Activated B cell treated with CpG ODN at 0.5 μM for 24 hours (primary cell): ENCODE data around the gene TTC39B. TPM values are rescaled to one million over a fixed set of nuclear protein-coding genes. Genes with fewer than 3 reads are reported as not detected.

Experiments used
- ATAC-seq: fragments of 200-7000 bp; cut with Tn5 transposase; one replicate; pipeline ENCODE4 v1.10.0; 2021; ENCODE audit warnings: low read depth, mild to moderate bottlenecking, moderate library complexity
- CTCF ChIA-PET: fragments of 350-600 bp; sonication (Branson Sonifier 250); formaldehyde crosslinking; loops from one replicate; lab custom pipeline; 2021; ENCODE audit warnings: antibody characterized with exemption; lab: Charles Lee
- POLR2A ChIA-PET: fragments of 350-600 bp; sonication (Branson Sonifier 250); formaldehyde crosslinking; loops from one replicate; lab custom pipeline; 2021; ENCODE audit warnings: antibody characterized with exemption; lab: Charles Lee
- DNase-seq: peaks from one replicate; pipeline ENCODE4 v3.0.0; 2022
- H3K27ac Mint-ChIP-seq: one replicate; pipeline ENCODE4 v1.8.0; 2020; ENCODE audit warnings: mixed read lengths
- H3K27me3 Mint-ChIP-seq: one replicate; pipeline ENCODE4 v1.8.0; 2021; ENCODE audit warnings: mixed read lengths
- H3K36me3 Mint-ChIP-seq: one replicate; pipeline ENCODE4 v1.8.0; 2021; ENCODE audit warnings: low read depth, mixed read lengths
- H3K4me1 Mint-ChIP-seq: one replicate; pipeline ENCODE4 v1.8.0; 2021; ENCODE audit warnings: mixed read lengths
- H3K4me3 Mint-ChIP-seq: one replicate; pipeline ENCODE4 v1.8.0; 2020; ENCODE audit warnings: mild to moderate bottlenecking, mixed read lengths
- H3K9me3 Mint-ChIP-seq: one replicate; pipeline ENCODE4 v1.8.0; 2020; ENCODE audit warnings: mixed read lengths
- intact Hi-C: fragments of 100-400 bp; cut with micrococcal nuclease; formaldehyde crosslinking; loops from one replicate; pipeline ENCODE4 v1.15.1; 2024
- total RNA-seq: library from RNA; stranded (reverse); gene quantifications from 2 replicates; pipeline ENCODE4 v1.2.3, GENCODE V29; 2022
- TF ChIP-seq, protein P1 (sequence below): fragments of 200-600 bp; IDR thresholded peaks from one replicate; pipeline ENCODE4 v1.8.0; 2022; ENCODE audit warnings: antibody characterized with exemption, mild to moderate bottlenecking

Gene TTC39B
- total RNA-seq, 1 donor from 2014 or later: 6.6 TPM

DNA sequence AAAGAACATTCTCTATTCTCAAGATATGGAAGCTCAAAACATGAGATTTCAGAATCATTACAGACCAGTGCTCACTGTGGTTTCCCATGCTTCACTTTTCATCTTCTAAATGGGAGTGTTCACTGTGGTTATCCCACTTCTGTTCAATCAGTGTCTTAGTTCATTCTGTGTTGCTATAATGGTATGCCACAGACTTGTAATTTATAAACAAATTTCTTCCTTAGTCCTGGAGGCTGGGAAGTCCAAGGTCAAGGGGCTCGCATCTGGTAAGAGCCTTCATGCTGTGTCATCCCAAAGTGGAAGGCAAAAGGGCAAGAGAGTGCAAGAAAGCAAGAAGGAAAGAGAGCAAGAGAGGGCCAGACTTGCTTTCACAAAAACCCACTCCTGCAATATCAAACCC, 146.3 kb downstream of the TTC39B start:
- no peaks in the 10 kb centered on the region for H3K36me3 Mint-ChIP-seq
- peaks cover 5% of the 10 kb centered on the region for H3K27me3 Mint-ChIP-seq
- H3K4me3 Mint-ChIP-seq: no peak overlapping the region
- H3K27ac Mint-ChIP-seq: no peak overlapping the region
- TF ChIP-seq, protein P1, sequence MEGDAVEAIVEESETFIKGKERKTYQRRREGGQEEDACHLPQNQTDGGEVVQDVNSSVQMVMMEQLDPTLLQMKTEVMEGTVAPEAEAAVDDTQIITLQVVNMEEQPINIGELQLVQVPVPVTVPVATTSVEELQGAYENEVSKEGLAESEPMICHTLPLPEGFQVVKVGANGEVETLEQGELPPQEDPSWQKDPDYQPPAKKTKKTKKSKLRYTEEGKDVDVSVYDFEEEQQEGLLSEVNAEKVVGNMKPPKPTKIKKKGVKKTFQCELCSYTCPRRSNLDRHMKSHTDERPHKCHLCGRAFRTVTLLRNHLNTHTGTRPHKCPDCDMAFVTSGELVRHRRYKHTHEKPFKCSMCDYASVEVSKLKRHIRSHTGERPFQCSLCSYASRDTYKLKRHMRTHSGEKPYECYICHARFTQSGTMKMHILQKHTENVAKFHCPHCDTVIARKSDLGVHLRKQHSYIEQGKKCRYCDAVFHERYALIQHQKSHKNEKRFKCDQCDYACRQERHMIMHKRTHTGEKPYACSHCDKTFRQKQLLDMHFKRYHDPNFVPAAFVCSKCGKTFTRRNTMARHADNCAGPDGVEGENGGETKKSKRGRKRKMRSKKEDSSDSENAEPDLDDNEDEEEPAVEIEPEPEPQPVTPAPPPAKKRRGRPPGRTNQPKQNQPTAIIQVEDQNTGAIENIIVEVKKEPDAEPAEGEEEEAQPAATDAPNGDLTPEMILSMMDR: no peak
- intact Hi-C loops: no loop called here
- POLR2A ChIA-PET: no interaction called here
- H3K4me1 Mint-ChIP-seq: no peaks in the 10 kb centered on the region
- ATAC-seq: no peak
- no peak for DNase-seq
- CTCF ChIA-PET: no interaction called here
- no peaks in the 10 kb centered on the region for H3K9me3 Mint-ChIP-seq

DNA sequence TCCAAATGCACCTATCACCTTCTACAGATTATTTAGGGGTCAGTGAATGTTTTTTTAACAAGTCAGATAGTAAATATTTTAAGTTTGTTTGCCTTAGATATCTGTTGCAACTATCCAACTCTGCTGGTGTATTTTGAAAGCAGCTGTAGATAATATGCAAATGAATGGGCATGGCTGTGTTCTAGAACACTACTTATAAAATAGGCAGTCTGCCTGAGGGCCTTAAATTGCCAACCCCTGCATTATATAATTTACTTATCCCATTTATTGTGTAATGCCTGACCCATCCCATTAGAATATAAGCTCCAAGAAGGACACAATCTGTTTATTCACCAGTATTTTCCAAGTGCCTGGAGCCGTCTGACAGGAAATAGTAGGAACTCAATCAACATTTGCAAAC, 149.0 kb downstream of the TTC39B start:
- no peaks in the 10 kb centered on the region for H3K4me1 Mint-ChIP-seq
- no peaks in the 10 kb centered on the region for H3K9me3 Mint-ChIP-seq
- TF ChIP-seq, protein P1: no peak
- H3K36me3 Mint-ChIP-seq: no peaks in the 10 kb centered on the region
- peaks cover 17% of the 10 kb centered on the region for H3K27me3 Mint-ChIP-seq
- CTCF ChIA-PET: no interaction called here
- POLR2A ChIA-PET: no interaction called here
- H3K4me3 Mint-ChIP-seq: no peak overlapping the region
- DNase-seq: no peak
- no peak overlapping the region for H3K27ac Mint-ChIP-seq
- no peak for ATAC-seq
- intact Hi-C loops: no loop called here

DNA sequence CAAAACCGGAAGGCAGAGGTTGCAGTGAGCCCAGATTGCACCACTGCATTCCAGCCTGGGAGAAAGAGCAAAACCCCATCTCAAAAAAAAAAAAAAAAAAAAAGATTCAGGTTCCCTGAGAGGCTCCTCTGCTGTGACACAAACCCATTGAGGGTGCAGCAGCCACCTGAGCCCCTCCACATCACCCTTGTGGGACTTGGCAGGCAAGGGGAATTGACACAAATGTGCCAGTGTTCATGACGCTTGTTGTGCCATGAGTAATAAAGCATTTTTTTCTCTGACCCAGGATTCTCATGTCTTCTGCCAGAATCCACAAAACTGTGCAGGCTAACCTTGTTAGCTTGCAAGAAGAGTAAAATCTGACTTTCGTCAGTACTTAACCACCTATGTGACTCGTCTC, 149.6 kb downstream of the TTC39B start:
- POLR2A ChIA-PET: no interaction called here

DNA sequence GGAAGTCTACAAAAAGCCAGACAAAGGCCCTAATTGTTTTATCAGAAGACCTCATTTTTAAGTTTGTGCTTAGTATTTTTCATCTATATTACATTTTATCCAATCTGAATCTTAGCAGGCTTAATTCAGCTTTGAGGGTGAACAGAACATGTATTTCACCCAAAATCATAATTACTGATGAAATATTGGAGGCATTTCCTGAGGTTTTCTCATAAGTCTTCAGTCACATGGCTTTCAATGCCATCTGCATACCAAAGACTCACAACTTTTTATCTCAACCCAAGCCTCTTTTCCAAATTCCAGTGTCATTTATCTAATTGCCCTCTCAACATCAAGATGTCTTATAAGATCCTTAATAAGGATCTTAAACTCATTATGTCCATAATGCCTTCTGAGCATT, 150.8 kb downstream of the TTC39B start:
- TF ChIP-seq, protein P1: no peak
- Mint-ChIP-seq H3K4me1 (no peaks in the 10 kb centered on the region), H3K4me3 (no peak overlapping the region), H3K36me3 (no peaks in the 10 kb centered on the region), H3K27ac (no peak overlapping the region), H3K9me3 (no peaks in the 10 kb centered on the region), H3K27me3 (peaks cover 17% of the 10 kb centered on the region)
- CTCF ChIA-PET: no interaction called here
- DNase-seq (no peak), ATAC-seq (no peak)
- intact Hi-C loops: no loop called here
- POLR2A ChIA-PET: no interaction called here

More for the DNA sequence above, 149.6 kb downstream of the TTC39B start:
- CTCF ChIA-PET: no interaction called here
- Mint-ChIP-seq H3K27ac (no peak overlapping the region), H3K4me1 (no peaks in the 10 kb centered on the region), H3K4me3 (no peak overlapping the region), H3K27me3 (peaks cover 15% of the 10 kb centered on the region), H3K36me3 (no peaks in the 10 kb centered on the region), H3K9me3 (no peaks in the 10 kb centered on the region)
- ATAC-seq (no peak), DNase-seq (no peak)
- TF ChIP-seq, protein P1: no peak
- intact Hi-C loops: no loop called here

DNA sequence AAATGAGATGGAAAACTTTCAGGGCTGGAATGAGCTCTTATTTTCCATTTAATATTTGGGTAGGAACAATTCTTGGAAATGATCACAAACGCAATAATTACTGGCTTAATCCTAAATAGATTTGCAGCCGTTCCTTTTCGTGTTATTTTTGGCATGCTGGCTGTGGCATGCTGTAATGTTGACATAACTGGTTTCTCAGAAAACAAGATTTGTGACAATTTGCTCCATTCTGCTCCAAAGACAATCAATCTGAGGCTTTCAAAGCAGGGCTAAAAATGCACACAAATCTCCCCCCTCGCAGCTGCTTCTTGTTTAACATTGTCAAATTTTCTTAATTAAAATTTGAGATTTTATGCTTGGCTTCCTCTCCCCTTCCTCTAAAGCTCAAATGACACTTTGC, 151.2 kb downstream of the TTC39B start:
- intact Hi-C loops: no loop called here
- H3K9me3 Mint-ChIP-seq: no peaks in the 10 kb centered on the region
- H3K27me3 Mint-ChIP-seq: peaks cover 17% of the 10 kb centered on the region
- H3K4me3 Mint-ChIP-seq: no peak overlapping the region
- no peaks in the 10 kb centered on the region for H3K4me1 Mint-ChIP-seq
- no peaks in the 10 kb centered on the region for H3K36me3 Mint-ChIP-seq
- no peak overlapping the region for H3K27ac Mint-ChIP-seq
- TF ChIP-seq, protein P1: no peak
- ATAC-seq (no peak), DNase-seq (no peak)
- ChIA-PET CTCF (no interaction called here), POLR2A (no interaction called here)
